HG02970 (cell line): ENCODE measurements around the gene LTBP2.

ENCODE experiments used
- ATAC-seq: cut with Tn5 transposase; IDR thresholded peaks from one replicate; pipeline ENCODE4 v1.9.1; 2021; ENCODE audit warnings: mild to moderate bottlenecking, moderate library complexity, moderate number of reproducible peaks; ENCODE audit not compliant: unreplicated experiment, low FRiP score

Gene LTBP2

GRCh38 chr14:74594606-74595005 is 17.4 kb downstream of the LTBP2 start:
- ATAC-seq, result no peak

DNA sequence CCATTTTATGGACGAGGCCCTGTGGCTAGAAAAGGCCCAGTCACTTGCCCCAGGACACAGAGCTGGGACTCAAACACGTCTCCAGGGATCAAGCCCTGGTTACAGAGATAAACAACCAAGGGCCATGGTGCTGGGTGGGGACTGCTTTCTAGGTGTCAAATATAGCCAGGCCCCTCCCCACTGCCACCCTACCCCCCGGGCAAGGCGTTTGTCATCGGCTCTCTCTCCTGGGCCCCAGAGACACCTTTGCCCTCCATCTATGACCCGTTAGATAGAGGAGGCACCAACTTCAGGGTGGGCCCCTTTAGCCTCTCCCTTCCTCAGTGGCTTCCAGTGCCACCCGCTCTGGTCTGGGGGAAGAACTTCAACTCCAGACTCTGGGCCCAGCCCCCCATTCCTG is 18.0 kb downstream of the LTBP2 start:
- no peak for ATAC-seq

DNA sequence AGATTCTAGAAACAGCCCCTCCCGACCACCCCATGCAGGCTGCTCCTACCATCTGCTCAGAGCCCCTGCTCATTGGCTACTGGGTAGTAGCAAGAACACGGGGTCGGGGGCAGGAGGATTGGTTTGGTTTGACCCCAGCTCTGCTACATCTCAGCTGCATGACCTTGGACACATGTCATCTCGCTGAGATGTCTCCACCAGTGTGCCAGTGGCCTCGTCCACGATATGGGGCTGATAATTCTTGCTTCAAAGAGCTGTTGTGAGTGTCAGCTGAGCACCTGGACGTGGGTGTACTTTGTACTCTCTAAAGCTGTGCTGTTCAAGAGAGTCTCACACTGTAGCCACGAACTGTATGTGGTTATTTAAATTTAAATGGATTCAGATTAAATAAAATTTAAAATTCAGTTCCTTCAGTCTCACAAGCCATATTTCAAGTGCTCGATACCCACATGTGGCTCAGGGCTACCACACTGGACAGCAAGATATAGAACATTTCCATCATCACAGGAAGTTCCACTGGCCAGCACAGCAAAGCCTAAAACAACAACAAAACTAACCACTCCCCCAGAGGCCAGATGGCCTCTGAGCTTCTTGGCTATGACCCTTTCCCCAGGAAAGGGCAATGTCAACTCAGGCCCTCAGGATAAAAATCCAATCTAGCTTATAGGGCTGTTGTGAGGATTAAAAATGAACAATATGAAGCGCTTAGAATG is 18.6 kb downstream of the LTBP2 start:
- ATAC-seq, result no peak

DNA sequence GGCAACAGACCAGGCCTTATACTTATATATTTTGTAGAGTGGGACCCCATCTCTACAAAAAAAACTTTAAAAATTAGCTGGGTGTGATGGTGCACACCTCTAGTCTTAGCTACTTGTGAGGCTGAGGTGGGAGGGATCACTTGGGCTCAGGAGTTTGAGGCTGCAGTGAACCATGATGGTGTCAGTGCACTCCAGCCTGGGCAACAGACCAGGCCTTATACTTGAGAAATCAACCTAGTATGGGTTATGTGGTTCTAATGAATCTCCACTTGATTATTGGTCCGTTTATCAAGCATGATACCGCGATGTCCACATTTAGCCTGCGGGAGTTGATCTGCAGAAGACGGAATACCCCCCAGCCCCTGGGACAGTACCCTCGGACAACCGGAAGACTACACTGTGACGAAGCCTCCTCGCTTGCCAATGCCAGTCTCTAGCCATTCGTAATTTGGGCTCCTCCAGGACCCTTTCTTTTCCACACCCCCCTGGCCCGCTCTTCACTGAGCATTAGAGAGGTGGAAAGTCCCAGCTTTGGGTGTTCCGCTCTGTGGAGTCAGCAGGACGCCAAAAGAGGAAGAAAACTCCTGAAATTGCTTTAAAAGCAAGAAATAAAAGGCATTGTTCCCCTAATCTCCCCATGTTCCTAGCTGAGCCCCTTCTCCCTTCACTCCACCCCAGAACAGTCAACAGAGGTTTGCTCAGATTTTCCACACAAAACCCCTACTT is 19.4 kb downstream of the LTBP2 start:
- ATAC-seq, result no peak

GRCh38 chr14:74591899-74592298 is 20.1 kb downstream of the LTBP2 start:
- no peak for ATAC-seq

- ATAC-seq, result no peak
Observed at GRCh38 chr14:74591394-74591793, 20.6 kb downstream of the LTBP2 start.

- no peak for ATAC-seq
Observed at GRCh38 chr14:74589291-74589879, 22.7 kb downstream of the LTBP2 start.

- ATAC-seq, result no peak
Observed at GRCh38 chr14:74587363-74587707, 24.7 kb downstream of the LTBP2 start.

GRCh38 chr14:74586681-74587362 is 25.2 kb downstream of the LTBP2 start:
- no peak for ATAC-seq

DNA sequence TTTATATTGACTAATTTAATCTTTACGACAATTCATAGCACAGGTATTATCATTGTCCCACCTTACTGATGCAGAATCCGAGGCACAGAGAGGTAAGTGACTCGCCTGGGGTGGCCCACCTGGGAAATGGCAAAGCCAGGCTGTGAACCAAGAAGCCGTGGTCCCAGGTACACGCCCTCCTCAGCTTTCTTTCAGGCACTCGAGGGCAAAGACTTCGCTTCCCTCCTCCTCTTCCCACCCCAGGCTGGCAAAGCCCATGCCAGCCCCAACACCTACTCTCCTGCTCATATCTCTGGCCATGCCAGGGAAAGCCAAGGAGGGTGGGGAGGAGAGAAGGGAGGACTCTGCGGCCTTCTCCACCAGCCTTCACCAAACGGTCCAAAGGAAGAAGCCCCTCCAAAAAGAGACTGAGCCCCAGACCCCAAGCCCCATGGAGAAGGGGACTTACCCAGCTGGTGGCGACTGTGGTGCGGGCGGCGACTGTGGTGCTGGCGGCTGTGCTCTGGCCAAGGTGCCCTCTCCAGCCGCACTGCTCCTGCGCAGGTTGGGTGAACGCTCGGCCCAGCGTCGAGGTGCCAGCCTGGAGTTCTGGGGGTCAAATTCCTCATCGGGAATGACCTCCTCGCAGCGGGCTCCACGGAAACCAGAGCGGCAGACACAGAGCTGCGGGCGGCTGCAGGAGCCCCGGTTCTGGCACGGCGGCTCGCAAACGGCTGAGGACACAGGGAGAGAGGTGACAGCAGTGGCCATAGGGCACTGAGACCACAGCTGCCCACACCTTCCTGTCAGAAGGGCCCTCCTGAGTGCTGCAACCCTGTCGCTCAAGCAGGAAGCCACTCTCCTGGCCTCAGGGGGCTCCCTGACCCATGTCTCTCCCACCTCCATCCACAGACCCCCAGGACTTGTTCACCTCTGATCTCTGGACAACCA is 26.4 kb downstream of the LTBP2 start:
- ATAC-seq, result no peak

DNA sequence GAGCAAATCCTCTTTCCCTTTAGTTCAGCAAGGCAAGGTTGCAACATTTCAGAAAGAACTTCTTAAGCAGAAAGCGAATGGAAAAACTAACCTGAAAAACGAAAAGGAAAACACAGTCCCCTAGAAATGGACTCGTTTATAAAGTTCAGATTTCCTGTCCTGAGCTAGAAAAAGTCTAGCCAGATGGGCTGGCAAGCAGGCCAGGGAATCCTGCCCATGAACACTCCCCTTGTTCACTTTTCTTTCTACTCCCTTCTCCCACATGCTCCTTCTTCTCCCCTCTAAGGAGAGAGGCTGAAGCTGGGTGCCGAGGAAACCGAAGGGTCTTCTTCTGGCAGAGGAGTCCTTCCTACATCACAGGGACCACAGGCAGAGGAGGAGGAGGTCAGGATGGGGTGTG is 27.1 kb downstream of the LTBP2 start:
- ATAC-seq, result no peak

DNA sequence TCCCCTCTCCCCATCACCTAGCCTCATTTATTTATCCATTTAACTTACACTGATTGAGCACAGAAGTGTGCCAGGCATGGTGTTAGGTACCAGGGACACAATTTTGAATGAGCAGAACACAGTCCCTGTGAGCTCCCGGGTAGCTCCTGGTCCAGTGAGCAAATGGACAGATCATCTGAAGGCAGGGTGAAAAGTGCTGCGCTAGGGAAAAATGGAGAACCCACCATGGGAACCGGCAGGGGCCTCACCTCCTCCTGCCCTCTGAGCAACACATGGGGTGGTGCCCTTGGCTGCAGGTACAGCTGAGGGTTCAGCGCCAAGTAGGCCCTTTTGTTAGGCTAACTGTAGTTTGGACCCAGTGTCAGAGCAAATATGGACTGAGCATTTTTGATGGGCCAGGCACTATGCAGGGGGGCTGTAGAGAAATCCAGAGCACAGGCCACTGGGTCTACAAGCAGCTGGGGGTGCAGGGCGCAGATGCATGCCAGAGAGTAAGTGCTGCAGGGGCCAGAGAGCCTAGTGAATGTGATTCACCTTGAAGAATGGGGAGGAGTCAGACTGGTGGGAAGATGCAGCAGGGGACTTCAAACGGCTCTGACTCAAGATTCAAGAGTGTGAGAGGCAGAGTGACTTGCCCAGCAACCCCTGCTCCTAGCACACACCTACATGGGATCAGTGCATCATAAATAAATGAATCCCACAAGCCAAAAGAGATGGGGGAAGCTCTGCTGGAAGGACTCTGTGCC is 28.2 kb downstream of the LTBP2 start:
- ATAC-seq, result no peak

GRCh38 chr14:74582910-74583581 is 29.0 kb downstream of the LTBP2 start:
- ATAC-seq, result no peak

GRCh38 chr14:74580275-74580672 is 31.8 kb downstream of the LTBP2 start:
- no peak for ATAC-seq

GRCh38 chr14:74579447-74580274 is 32.4 kb downstream of the LTBP2 start:
- no peak for ATAC-seq

GRCh38 chr14:74578479-74578878 is 33.6 kb downstream of the LTBP2 start:
- ATAC-seq, result no peak

- ATAC-seq, result no peak
Observed at GRCh38 chr14:74577948-74578275, 34.1 kb downstream of the LTBP2 start.

- no peak for ATAC-seq
Observed at GRCh38 chr14:74577247-74577947, 34.6 kb downstream of the LTBP2 start.
